IMR-90 (cell line): ENCODE results near the gene LY86. TPM values are rescaled to one million over a fixed set of nuclear protein-coding genes. Genes with fewer than 3 reads are reported as not detected.

Experiments used
- ATAC-seq: fragments of 200-7000 bp; cut with Tn5 transposase; 2 replicates; pipeline ENCODE4 v1.9.1; 2020; ENCODE audit warnings: low read depth, mild to moderate bottlenecking, moderate library complexity
- BruUV-seq: library from RNA; stranded (reverse); fragments of 400-500 nt; replicated peaks from 2 replicates; lab custom pipeline; 2021; lab: Mats Ljungman, UMichigan
- CTCF ChIA-PET: fragments of 300-600 bp; formaldehyde crosslinking; extraction: SDS; loops from one replicate; lab custom pipeline; 2021; ENCODE audit warnings: antibody characterized with exemption; lab: Yijun Ruan, JAX
- POLR2A ChIA-PET: fragments of 300-600 bp; sonication (Branson Sonifier 250); formaldehyde crosslinking; loops from one replicate; lab custom pipeline; 2022; ENCODE audit warnings: antibody characterized with exemption; ENCODE audit not compliant: unreplicated experiment; lab: Charles Lee
- DNase-seq: peaks from one replicate; pipeline ENCODE4 v3.0.0; 2013
- H2AFZ ChIP-seq: replicated peaks from 2 replicates; pipeline ENCODE3; 2013; ENCODE audit warnings: low read length, mild to moderate bottlenecking; ENCODE audit not compliant: poor library complexity
- H2AK5ac ChIP-seq: 2 replicates; pipeline ENCODE4 v1.6.1; 2013; ENCODE audit warnings: low read depth, low read length, inconsistent platforms
- H2AK9ac ChIP-seq: replicated peaks from 2 replicates; pipeline ENCODE3; 2013; ENCODE audit warnings: mild to moderate bottlenecking, low read depth, low read length, moderate library complexity; ENCODE audit not compliant: poor library complexity
- H2BK120ac ChIP-seq: 2 replicates; pipeline ENCODE4 v1.6.1; 2013; ENCODE audit warnings: low read depth, low read length, inconsistent platforms
- H2BK15ac ChIP-seq: 3 replicates; pipeline ENCODE4 v1.6.1; 2013; ENCODE audit warnings: low read depth, low read length, inconsistent platforms
- H2BK20ac ChIP-seq: 2 replicates; pipeline ENCODE4 v1.6.1; 2013; ENCODE audit warnings: low read depth, mild to moderate bottlenecking, inconsistent platforms, low read length, moderate library complexity
- H2BK5ac ChIP-seq: 2 replicates; pipeline ENCODE4 v1.6.1; 2013; ENCODE audit warnings: mild to moderate bottlenecking, low read depth, low read length, inconsistent platforms; ENCODE audit not compliant: poor library complexity, severe bottlenecking
- H3K14ac ChIP-seq: replicated peaks from 2 replicates; pipeline ENCODE4 v1.6.1; 2013; ENCODE audit warnings: low read depth, low read length, inconsistent platforms
- H3K18ac ChIP-seq: 2 replicates; pipeline ENCODE4 v1.6.1; 2013; ENCODE audit warnings: low read depth, low read length, control low read depth
- H3K23ac ChIP-seq: 2 replicates; pipeline ENCODE4 v1.6.1; 2013; ENCODE audit warnings: low read depth, low read length, inconsistent platforms
- H3K27ac ChIP-seq: 2 replicates; pipeline ENCODE4 v1.5.1; 2013; ENCODE audit warnings: mild to moderate bottlenecking, control low read depth, low read length; ENCODE audit not compliant: insufficient read depth
- H3K27me3 ChIP-seq: 2 replicates; pipeline ENCODE4 v1.6.1; 2013; ENCODE audit warnings: low read length; ENCODE audit not compliant: control insufficient read depth, insufficient read depth
- H3K36me3 ChIP-seq: 2 replicates; pipeline ENCODE4 v1.6.1; 2013; ENCODE audit warnings: low read length, mixed read lengths; ENCODE audit not compliant: control insufficient read depth, insufficient read depth
- H3K4ac ChIP-seq: 2 replicates; pipeline ENCODE4 v1.6.1; 2013; ENCODE audit warnings: low read depth, low read length, inconsistent platforms
- H3K4me1 ChIP-seq: 2 replicates; pipeline ENCODE4 v1.6.1; 2013; ENCODE audit warnings: low read length, mixed read lengths; ENCODE audit not compliant: control insufficient read depth, insufficient read depth
- H3K4me2 ChIP-seq: 2 replicates; pipeline ENCODE4 v1.6.1; 2013; ENCODE audit warnings: low read depth, mild to moderate bottlenecking, control low read depth, low read length, moderate library complexity
- H3K4me3 ChIP-seq: 2 replicates; pipeline ENCODE4 v1.5.1; 2013; ENCODE audit warnings: low read depth, mild to moderate bottlenecking, control low read depth, low read length, moderate library complexity; ENCODE audit not compliant: insufficient read depth
- H3K56ac ChIP-seq: 2 replicates; pipeline ENCODE4 v1.6.1; 2013; ENCODE audit warnings: low read length, inconsistent platforms; ENCODE audit not compliant: insufficient read depth; ENCODE audit errors: extremely low read depth
- H3K79me1 ChIP-seq, 2 experiments: 2 replicates each; pipeline ENCODE4 v1.6.1; 2013; ENCODE audit warnings: low read length in 2 of 2, inconsistent platforms in 1 of 2, low read depth in 1 of 2
- H3K9ac ChIP-seq: 2 replicates; pipeline ENCODE4 v1.6.1; 2013; ENCODE audit warnings: low read depth, low read length, control low read depth
- H3K9me1 ChIP-seq: 2 replicates; pipeline ENCODE4 v1.6.1; 2013; ENCODE audit warnings: low read length, inconsistent platforms; ENCODE audit not compliant: insufficient read depth
- H3K9me3 ChIP-seq: 2 replicates; pipeline ENCODE4 v1.6.1; 2013; ENCODE audit warnings: low read length; ENCODE audit not compliant: control insufficient read depth, insufficient read depth
- H4K20me1 ChIP-seq: 2 replicates; pipeline ENCODE4 v1.6.1; 2013; ENCODE audit warnings: low read length, inconsistent platforms; ENCODE audit not compliant: insufficient read depth
- H4K5ac ChIP-seq: 2 replicates; pipeline ENCODE4 v1.6.1; 2013; ENCODE audit warnings: mild to moderate bottlenecking, low read depth, low read length, control low read depth
- H4K8ac ChIP-seq, 2 experiments: 2 replicates each; pipeline ENCODE4 v1.6.1; 2013; ENCODE audit warnings: low read depth in 2 of 2, low read length in 2 of 2, control low read depth in 1 of 2, inconsistent platforms in 1 of 2
- H4K91ac ChIP-seq: 2 replicates; pipeline ENCODE4 v1.6.1; 2013; ENCODE audit warnings: low read depth, low read length, inconsistent platforms; ENCODE audit not compliant: insufficient read depth
- CEBPB ChIP-seq: IDR thresholded peaks from 2 replicates; pipeline ENCODE4 v1.6.1; 2012; ENCODE audit warnings: low read depth, low read length, improper control_type of control experiment
- CTCF ChIP-seq: conservative IDR thresholded peaks from 2 replicates; pipeline ENCODE4 v1.5.1; 2012; ENCODE audit warnings: mild to moderate bottlenecking, low read depth, low read length, improper control_type of control experiment
- MAFK ChIP-seq: IDR thresholded peaks from 2 replicates; pipeline ENCODE4 v1.6.1; 2012; ENCODE audit warnings: low read depth, low read length, improper control_type of control experiment
- MXI1 ChIP-seq: IDR thresholded peaks from 2 replicates; pipeline ENCODE4 v1.6.1; 2012; ENCODE audit warnings: low read depth, mild to moderate bottlenecking, low read length, moderate library complexity, borderline replicate concordance
- POLR2A ChIP-seq: IDR thresholded peaks from 2 replicates; pipeline ENCODE4 v1.6.1; 2012; ENCODE audit warnings: mild to moderate bottlenecking, low read depth, low read length
- USF2 ChIP-seq: fragments of 150-350 bp; IDR thresholded peaks from 2 replicates; pipeline ENCODE4 v1.6.1; 2017; ENCODE audit warnings: mild to moderate bottlenecking, antibody characterized with exemption, low read length, low read depth
- WGBS, 2 experiments: methylation state at CpG; one replicate each; pipeline versions ENCODE4 v1.1.5 to v1.1.7; 2013; ENCODE audit warnings: missing lambda C conversion rate in 2 of 2; ENCODE audit not compliant: insufficient read length in 1 of 2; ENCODE audit errors: extremely low coverage in 2 of 2; 5-methylcytosine and 5-hydroxymethylcytosine counted together
- dilution Hi-C: fragments of 300-500 bp; cut with HindIII; formaldehyde crosslinking; loops from one replicate; pipeline ENCODE4 v1.14.3; 2018; ENCODE audit warnings: low sequenced_read_pairs; ENCODE audit not compliant: unreplicated experiment
- in situ Hi-C: fragments of 300-500 bp; cut with MboI; formaldehyde crosslinking; loops from 3 replicates; pipeline ENCODE4 v1.14.3; 2019; ENCODE audit warnings: low sequenced_read_pairs, inconsistent platforms, mixed read lengths
- intact Hi-C: fragments of 100-400 bp; cut with micrococcal nuclease; formaldehyde crosslinking; loops from 2 replicates; pipeline ENCODE4 v1.10.0; 2022
- polyA plus RNA-seq, 3 experiments: library from polyadenylated mRNA; depleted of rRNA; stranded (reverse); fragments of >200 nt; gene quantifications; 2 replicates each; pipeline ENCODE4 v1.2.3, GENCODE V29; 2012; ENCODE audit warnings: low replicate concordance in 1 of 3
- total RNA-seq: library from RNA; depleted of rRNA; stranded (reverse); fragments of >200 nt; gene quantifications from 2 replicates; pipeline ENCODE4 v1.2.3, GENCODE V29; 2012

LY86 gene
- total and polyA plus RNA-seq, 2 of the 4 experiments (the other 2 are of a cell fraction) = not detected

DNA sequence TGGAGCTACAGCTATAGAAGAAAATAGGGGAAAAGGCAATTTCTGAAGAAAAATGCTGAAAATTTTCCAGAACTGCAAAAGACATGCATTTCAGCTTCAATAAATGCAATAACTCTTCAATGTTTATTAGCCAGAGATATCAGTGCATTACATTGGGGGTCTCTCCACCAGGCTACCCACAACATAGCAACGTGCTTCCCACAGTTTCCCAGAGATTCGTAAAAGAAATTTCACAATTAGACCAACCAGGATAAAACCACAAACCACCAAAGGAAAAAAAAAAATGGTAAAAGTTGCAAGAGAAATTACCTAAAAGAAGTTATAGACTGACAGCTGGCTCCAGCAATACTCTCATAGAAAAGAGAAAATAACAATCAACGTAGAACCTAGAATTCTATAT is 16.0 kb downstream of the LY86 start:
- no peak overlapping the region for H2BK120ac ChIP-seq
- H3K18ac ChIP-seq = no peak overlapping the region
- no peak overlapping the region for H3K9ac ChIP-seq
- no peak overlapping the region for H2BK20ac ChIP-seq
- no peaks in the 10 kb centered on the region for H3K27me3 ChIP-seq
- H4K8ac ChIP-seq = no peak overlapping the region
- H3K36me3 ChIP-seq = no peaks in the 10 kb centered on the region
- no peak overlapping the region for H3K14ac ChIP-seq
- BruUV-seq = no TSS peak
- in situ Hi-C loops = no loop called here
- no peak overlapping the region for H2BK15ac ChIP-seq
- no peak overlapping the region for H2AK5ac ChIP-seq
- no peak overlapping the region for H3K56ac ChIP-seq
- H3K23ac ChIP-seq = no peak overlapping the region
- no peak for ATAC-seq
- H2AK9ac ChIP-seq = no peak overlapping the region
- H4K20me1 ChIP-seq = no peaks in the 10 kb centered on the region
- H3K27ac ChIP-seq = no peak overlapping the region
- no peak overlapping the region for H4K5ac ChIP-seq
- no peaks in the 10 kb centered on the region for H3K9me1 ChIP-seq
- ChIA-PET POLR2A (no interaction called here), CTCF (no interaction called here)
- no peak overlapping the region for H3K4ac ChIP-seq
- H4K91ac ChIP-seq = no peak overlapping the region
- intact Hi-C loops = no loop called here
- WGBS, 2 experiments = no CpG with 5 or more reads among the region's 3 CpGs
- H3K4me2 ChIP-seq = no peak overlapping the region
- dilution Hi-C loops = no loop called here
- no peak for TF ChIP-seq CTCF
- no peak for TF ChIP-seq MAFK
- no peak for TF ChIP-seq USF2
- TF ChIP-seq POLR2A = no peak
- no peak for TF ChIP-seq MXI1
- TF ChIP-seq CEBPB = no peak
- no peaks in the 10 kb centered on the region for H3K4me1 ChIP-seq
- no peak overlapping the region for H2AFZ ChIP-seq
- DNase-seq = no peak
- H3K79me1 ChIP-seq = no peaks in the 10 kb centered on the region
- peaks cover 6% of the 10 kb centered on the region; the same call in 1 of the 2 replicates for H3K9me3 ChIP-seq
- no peak overlapping the region for H3K4me3 ChIP-seq
- H2BK5ac ChIP-seq = no peak overlapping the region
